Measurements from ENCODE around the gene PAOX.

Gene PAOX

GRCh38 chr10:133438711-133439273, 59.7 kb downstream of the PAOX start:
- no peak for DNase-seq (ENCODE audit: extremely low read depth, low read depth)

GRCh38 chr10:133439517-133440461, 60.7 kb downstream of the PAOX start:
- H3K4me3 ChIP-seq (replicated peaks; ENCODE audit: low read depth, low read length): no peak overlapping the region
- no peak for TF ChIP-seq CTCF (IDR thresholded peaks at IDR 0.05; ENCODE audit: low read depth, low read length, missing control alignments)
- no peak for DNase-seq (ENCODE audit: extremely low read depth, low read depth)

More at GRCh38 chr10:133438711-133439273, 59.7 kb downstream of the PAOX start:
- no peak overlapping the region for H3K4me3 ChIP-seq (replicated peaks; ENCODE audit: low read depth, low read length)
- TF ChIP-seq CTCF (IDR thresholded peaks at IDR 0.05; ENCODE audit: low read depth, low read length, missing control alignments): peak; percentile 28

- no peak for DNase-seq (ENCODE audit: extremely low read depth, low read depth)
- H3K4me3 ChIP-seq (replicated peaks; ENCODE audit: low read depth, low read length): no peak overlapping the region
- TF ChIP-seq CTCF (IDR thresholded peaks at IDR 0.05; ENCODE audit: low read depth, low read length, missing control alignments): no peak
Observed at GRCh38 chr10:133440633-133441285, 61.7 kb downstream of the PAOX start.
